SU-DHL-6 (cell line): Measurements from ENCODE around the gene RAD9A.

ENCODE experiments used
- H2AFZ ChIP-seq: fragments of 200-600 bp; sonication (generic); 2 replicates; pipeline ENCODE4 v1.6.1; 2014; ENCODE audit warnings: low read depth, mild to moderate bottlenecking, moderate library complexity, mixed read lengths, antibody characterized with exemption, low read length; ENCODE audit not compliant: severe bottlenecking
- H3F3A ChIP-seq: fragments of 200-600 bp; shearing (Covaris generic); 2 replicates; pipeline ENCODE4 v1.6.0; 2016; ENCODE audit warnings: antibody characterized with exemption, mild to moderate bottlenecking; ENCODE audit not compliant: insufficient read depth
- H3K27ac ChIP-seq: fragments of 200-600 bp; sonication (generic); 2 replicates; pipeline ENCODE4 v1.5.1; 2016; ENCODE audit warnings: low read depth, mild to moderate bottlenecking, low read length, moderate library complexity, mixed read lengths
- H3K27me3 ChIP-seq: fragments of 200-600 bp; sonication (generic), shearing (Covaris generic); 2 replicates; pipeline ENCODE4 v1.6.0; 2014; ENCODE audit warnings: mild to moderate bottlenecking, low read length
- H3K36me3 ChIP-seq: fragments of 200-600 bp; sonication (generic); 2 replicates; pipeline ENCODE4 v1.6.1; 2014; ENCODE audit warnings: mild to moderate bottlenecking, low read length, mixed read lengths
- H3K4me2 ChIP-seq: fragments of 300-600, 200-600 bp; shearing (Covaris generic), sonication (generic); 2 replicates; pipeline ENCODE4 v1.6.0; 2014; ENCODE audit warnings: low read length, low read depth, mild to moderate bottlenecking; ENCODE audit not compliant: poor library complexity, severe bottlenecking
- H3K4me3 ChIP-seq: fragments of 200-600 bp; sonication (generic); 2 replicates; pipeline ENCODE4 v1.5.1; 2014; ENCODE audit warnings: antibody characterized with exemption, low read length, mild to moderate bottlenecking, mixed read lengths; ENCODE audit not compliant: insufficient read depth, poor library complexity, severe bottlenecking
- H3K79me2 ChIP-seq: fragments of 200-600 bp; sonication (generic); 2 replicates; pipeline ENCODE4 v1.6.1; 2014; ENCODE audit warnings: mild to moderate bottlenecking, low read length, moderate library complexity; ENCODE audit not compliant: insufficient read depth
- H3K9ac ChIP-seq: fragments of 200-600 bp; sonication (generic); 2 replicates; pipeline ENCODE4 v1.7.0; 2014; ENCODE audit warnings: mild to moderate bottlenecking, low read length
- H3K9me2 ChIP-seq: fragments of 200-600 bp; sonication (generic); replicated peaks from 2 replicates; pipeline ENCODE4 v1.6.1; 2014; ENCODE audit warnings: low read length; ENCODE audit not compliant: insufficient read depth
- H3K9me3 ChIP-seq: fragments of 200-600 bp; sonication (generic); 2 replicates; pipeline ENCODE4 v1.6.1; 2014; ENCODE audit warnings: low read length, mixed read lengths; ENCODE audit not compliant: insufficient read depth
- H4K20me1 ChIP-seq: fragments of 200-600 bp; sonication (generic); 2 replicates; pipeline ENCODE4 v1.6.1; 2014; ENCODE audit warnings: low read depth, mild to moderate bottlenecking, antibody characterized with exemption, low read length, moderate library complexity, mixed read lengths
- CTCF ChIP-seq: fragments of 200-600 bp; sonication (generic); IDR thresholded peaks from one replicate; pipeline ENCODE4 v1.5.1; 2017; ENCODE audit warnings: antibody characterized with exemption, mild to moderate bottlenecking, low read length, moderate library complexity; ENCODE audit not compliant: insufficient read depth, poor library complexity, severe bottlenecking
- EZH2phosphoT487 ChIP-seq: fragments of 200-600 bp; sonication (generic), shearing (Covaris generic); conservative IDR thresholded peaks from 2 replicates; pipeline ENCODE4 v1.6.1; 2018; ENCODE audit warnings: mild to moderate bottlenecking, antibody characterized with exemption, low read length, moderate library complexity, mixed read lengths

The RAD9A gene

GRCh38 chr11:67432655-67433349 is 41.0 kb downstream of the RAD9A start:
- Histone ChIP-seq H3K9me3 (no peaks in the 10 kb centered on the region), H3K4me2 (no peak overlapping the region), H3F3A (peaks cover 43% of the 10 kb centered on the region), H3K9ac (no peak overlapping the region), H3K9me2 (no peaks in the 10 kb centered on the region), H2AFZ (no peak overlapping the region), H4K20me1 (no peaks in the 10 kb centered on the region), H3K27ac (peak overlapping the region; percentile 100; the same call in 1 of the 2 replicates), H3K4me3 (no peak overlapping the region), H3K27me3 (no peaks in the 10 kb centered on the region), H3K79me2 (peaks cover 21% of the 10 kb centered on the region), H3K36me3 (no peaks in the 10 kb centered on the region)
- no peak for TF ChIP-seq CTCF
- no peak for TF ChIP-seq EZH2phosphoT487

- no peak overlapping the region for H3K4me3 ChIP-seq
- no peaks in the 10 kb centered on the region for H3K36me3 ChIP-seq
- no peaks in the 10 kb centered on the region for H3K9me2 ChIP-seq
- no peaks in the 10 kb centered on the region for H3K27me3 ChIP-seq
- TF ChIP-seq CTCF: no peak
- no peak for TF ChIP-seq EZH2phosphoT487
- no peaks in the 10 kb centered on the region for H4K20me1 ChIP-seq
- H3K79me2 ChIP-seq: peaks cover 25% of the 10 kb centered on the region
- peak overlapping the region; percentile 99 for H3K4me2 ChIP-seq
- H3F3A ChIP-seq: peaks cover 50% of the 10 kb centered on the region
- H3K9me3 ChIP-seq: no peaks in the 10 kb centered on the region
- no peak overlapping the region for H2AFZ ChIP-seq
- peak overlapping the region; percentile 100 for H3K27ac ChIP-seq
- H3K9ac ChIP-seq: peak overlapping the region; percentile 100; the same call in 1 of the 2 replicates
These were observed 42.0 kb downstream of the RAD9A start for GRCh38 chr11:67433536-67434394.

GRCh38 chr11:67434395-67434881 is 42.7 kb downstream of the RAD9A start:
- Histone ChIP-seq H3K4me2 (peak overlapping the region; percentile 99), H3K36me3 (no peaks in the 10 kb centered on the region), H3K4me3 (no peak overlapping the region), H3K9ac (peak overlapping the region; percentile 100), H3F3A (peaks cover 56% of the 10 kb centered on the region), H2AFZ (no peak overlapping the region), H3K79me2 (peaks cover 25% of the 10 kb centered on the region; the same call in 1 of the 2 replicates), H4K20me1 (no peaks in the 10 kb centered on the region), H3K27ac (peak overlapping the region; percentile 100), H3K9me3 (no peaks in the 10 kb centered on the region), H3K9me2 (no peaks in the 10 kb centered on the region), H3K27me3 (no peaks in the 10 kb centered on the region)
- TF ChIP-seq EZH2phosphoT487 (no peak), CTCF (no peak)
